Activated T-cell treated with anti-CD3 and anti-CD28 coated beads, Interleukin-2, amount 50 U/mL, for 72 hours (primary cell): Measurements from ENCODE around the gene PTPRT. TPM values are rescaled to one million over a fixed set of nuclear protein-coding genes. Genes with fewer than 3 reads are reported as not detected.

Experiments used
- ATAC-seq, 2 donors: fragments of 150-1000 bp; cut with Tn5 transposase; replicated peaks in 1 of 2; 2 replicates each; pipeline ENCODE4 v1.10.0; 2021; ENCODE audit warnings: moderate library complexity in 2 of 2, mild to moderate bottlenecking in 1 of 2
- DNase-seq, 2 donors: peaks; one replicate each; pipeline ENCODE4 v3.0.0; 2021 to 2022; ENCODE audit warnings: mixed read lengths in 1 of 2
- H3K27ac Mint-ChIP-seq: one replicate; pipeline ENCODE4 v1.8.0; 2022; ENCODE audit warnings: mild to moderate bottlenecking, moderate library complexity, mixed read lengths
- H3K27me3 Mint-ChIP-seq: one replicate; pipeline ENCODE4 v1.8.0; 2022; ENCODE audit warnings: low read depth, mixed read lengths
- H3K36me3 Mint-ChIP-seq, 2 donors: one replicate each; pipeline ENCODE4 v1.8.0; 2022; ENCODE audit warnings: mixed read lengths in 2 of 2, mild to moderate bottlenecking in 1 of 2; ENCODE audit not compliant: insufficient read depth in 2 of 2
- H3K4me1 Mint-ChIP-seq: one replicate; pipeline ENCODE4 v1.8.0; 2022; ENCODE audit warnings: low read depth, mixed read lengths
- H3K4me3 Mint-ChIP-seq, 2 donors: one replicate each; pipeline ENCODE4 v1.8.0; 2022; ENCODE audit warnings: mild to moderate bottlenecking in 2 of 2, mixed read lengths in 2 of 2, moderate library complexity in 2 of 2
- H3K9me3 Mint-ChIP-seq, 2 donors: one replicate each; pipeline ENCODE4 v1.8.0; 2022; ENCODE audit warnings: mixed read lengths in 2 of 2
- total RNA-seq, 2 donors: library from RNA; stranded (reverse); gene quantifications; one replicate each; pipeline ENCODE4 v1.2.3, GENCODE V29; 2022

PTPRT gene
- total RNA-seq, 2 donors from 2014 or later = not detected

GRCh38 chr20:43138061-43138770 lies 51.5 kb downstream of the PTPRT start:
- Mint-ChIP-seq H3K27ac (no peak overlapping the region), H3K9me3 (no peaks in the 10 kb centered on the region), H3K27me3 (no peaks in the 10 kb centered on the region), H3K4me1 (no peaks in the 10 kb centered on the region), H3K4me3 (no peak overlapping the region), H3K36me3 (no peaks in the 10 kb centered on the region)
- no peak for DNase-seq
- ATAC-seq = no peak

- no peaks in the 10 kb centered on the region for H3K36me3 Mint-ChIP-seq
- H3K4me1 Mint-ChIP-seq = no peaks in the 10 kb centered on the region
- H3K9me3 Mint-ChIP-seq = no peaks in the 10 kb centered on the region
- H3K27ac Mint-ChIP-seq = no peak overlapping the region
- DNase-seq (no peak), ATAC-seq (no peak)
- no peak overlapping the region for H3K4me3 Mint-ChIP-seq
- no peaks in the 10 kb centered on the region for H3K27me3 Mint-ChIP-seq
Measured at GRCh38 chr20:43137160-43137559, 52.5 kb downstream of the PTPRT start.

GRCh38 chr20:43124241-43124640 lies 65.5 kb downstream of the PTPRT start:
- Mint-ChIP-seq H3K27me3 (no peaks in the 10 kb centered on the region), H3K36me3 (no peaks in the 10 kb centered on the region), H3K4me3 (no peak overlapping the region), H3K27ac (no peak overlapping the region), H3K4me1 (no peaks in the 10 kb centered on the region), H3K9me3 (no peaks in the 10 kb centered on the region)
- DNase-seq (no peak), ATAC-seq (no peak)

- Mint-ChIP-seq H3K4me3 (no peak overlapping the region), H3K27ac (no peak overlapping the region), H3K36me3 (no peaks in the 10 kb centered on the region), H3K4me1 (no peaks in the 10 kb centered on the region), H3K9me3 (no peaks in the 10 kb centered on the region), H3K27me3 (no peaks in the 10 kb centered on the region)
- DNase-seq (no peak), ATAC-seq (no peak)
Measured at GRCh38 chr20:43123180-43123579, 66.5 kb downstream of the PTPRT start.

- Mint-ChIP-seq H3K36me3 (no peaks in the 10 kb centered on the region), H3K27ac (no peak overlapping the region), H3K27me3 (no peaks in the 10 kb centered on the region), H3K4me3 (no peak overlapping the region), H3K4me1 (no peaks in the 10 kb centered on the region), H3K9me3 (peaks cover 0 to 2% of the 10 kb centered on the region in 2 donors)
- DNase-seq (no peak), ATAC-seq (no peak)
Measured at GRCh38 chr20:43119720-43120119, 70.0 kb downstream of the PTPRT start.

- DNase-seq = no peak
- Mint-ChIP-seq H3K27me3 (peaks cover 4% of the 10 kb centered on the region), H3K36me3 (no peaks in the 10 kb centered on the region), H3K4me3 (no peak overlapping the region), H3K9me3 (peaks cover 0 to 4% of the 10 kb centered on the region in 2 donors), H3K27ac (no peak overlapping the region), H3K4me1 (no peaks in the 10 kb centered on the region)
- no peak for ATAC-seq
Measured at GRCh38 chr20:43102394-43102793, 87.3 kb downstream of the PTPRT start.

GRCh38 chr20:43096931-43097260 lies 92.8 kb downstream of the PTPRT start:
- DNase-seq (no peak), ATAC-seq (no peak)
- no peak overlapping the region for H3K27ac Mint-ChIP-seq
- H3K36me3 Mint-ChIP-seq = peaks cover 0 to 3% of the 10 kb centered on the region in 2 donors
- peaks cover 8 to 12% of the 10 kb centered on the region in 2 donors for H3K9me3 Mint-ChIP-seq
- H3K4me1 Mint-ChIP-seq = no peaks in the 10 kb centered on the region
- H3K27me3 Mint-ChIP-seq = peaks cover 4% of the 10 kb centered on the region
- H3K4me3 Mint-ChIP-seq = no peak overlapping the region

- Mint-ChIP-seq H3K36me3 (peaks cover under 1 to 3% of the 10 kb centered on the region in 2 donors), H3K27ac (no peak overlapping the region), H3K4me3 (no peak overlapping the region), H3K27me3 (peaks cover 4% of the 10 kb centered on the region), H3K4me1 (no peaks in the 10 kb centered on the region), H3K9me3 (peaks cover 11 to 15% of the 10 kb centered on the region in 2 donors)
- DNase-seq (no peak), ATAC-seq (no peak)
Measured at GRCh38 chr20:43096126-43096930, 93.4 kb downstream of the PTPRT start.

GRCh38 chr20:43095034-43095433 lies 94.7 kb downstream of the PTPRT start:
- Mint-ChIP-seq H3K9me3 (peaks cover 12 to 16% of the 10 kb centered on the region in 2 donors), H3K4me1 (no peaks in the 10 kb centered on the region), H3K36me3 (peaks cover 2 to 3% of the 10 kb centered on the region in 2 donors), H3K27ac (no peak overlapping the region), H3K27me3 (no peaks in the 10 kb centered on the region), H3K4me3 (no peak overlapping the region)
- no peak for ATAC-seq
- no peak for DNase-seq

- Mint-ChIP-seq H3K27ac (no peak overlapping the region), H3K9me3 (peaks cover 12% of the 10 kb centered on the region in 2 donors), H3K4me3 (no peak overlapping the region), H3K36me3 (peaks cover 2 to 3% of the 10 kb centered on the region in 2 donors), H3K4me1 (no peaks in the 10 kb centered on the region), H3K27me3 (no peaks in the 10 kb centered on the region)
- DNase-seq = no peak
- ATAC-seq = no peak
Measured at GRCh38 chr20:43092386-43093088, 97.2 kb downstream of the PTPRT start.

- DNase-seq (no peak), ATAC-seq (no peak)
- H3K4me3 Mint-ChIP-seq = no peak overlapping the region
Measured at GRCh38 chr20:43068482-43068881, 121.2 kb downstream of the PTPRT start.

GRCh38 chr20:43066125-43066524 lies 123.6 kb downstream of the PTPRT start:
- no peaks in the 10 kb centered on the region for H3K27me3 Mint-ChIP-seq
- H3K27ac Mint-ChIP-seq = no peak overlapping the region
- H3K9me3 Mint-ChIP-seq = peaks cover 2 to 6% of the 10 kb centered on the region in 2 donors
- DNase-seq (no peak), ATAC-seq (no peak)
- no peaks in the 10 kb centered on the region for H3K36me3 Mint-ChIP-seq
- no peaks in the 10 kb centered on the region for H3K4me1 Mint-ChIP-seq
- no peak overlapping the region for H3K4me3 Mint-ChIP-seq

More at GRCh38 chr20:43068482-43068881, 121.2 kb downstream of the PTPRT start:
- Mint-ChIP-seq H3K27me3 (no peaks in the 10 kb centered on the region), H3K9me3 (peaks cover 2 to 6% of the 10 kb centered on the region in 2 donors), H3K4me1 (no peaks in the 10 kb centered on the region), H3K27ac (no peak overlapping the region), H3K36me3 (no peaks in the 10 kb centered on the region)

- no peak overlapping the region for H3K27ac Mint-ChIP-seq
- no peaks in the 10 kb centered on the region for H3K36me3 Mint-ChIP-seq
- no peaks in the 10 kb centered on the region for H3K27me3 Mint-ChIP-seq
- no peaks in the 10 kb centered on the region for H3K4me1 Mint-ChIP-seq
- H3K9me3 Mint-ChIP-seq = peaks cover 2 to 6% of the 10 kb centered on the region in 2 donors
- ATAC-seq (no peak), DNase-seq (no peak)
- H3K4me3 Mint-ChIP-seq = no peak overlapping the region
Measured at GRCh38 chr20:43065299-43065698, 124.4 kb downstream of the PTPRT start.
